GM23338 (cell line): Measurements from ENCODE around the gene CER1. TPM values are rescaled to one million over a fixed set of nuclear protein-coding genes. Genes with fewer than 3 reads are reported as not detected.

Source experiments
- CREB1 ChIP-seq: fragments of 250-450 bp; sonication (Bioruptor Pico); IDR thresholded peaks from 2 replicates; pipeline ENCODE4 v1.5.0; 2020; ENCODE audit warnings: low read depth, mild to moderate bottlenecking, moderate library complexity
- EZH2 ChIP-seq: fragments of 200-600 bp; sonication (generic); IDR thresholded peaks from one replicate; pipeline ENCODE4 v1.8.0; 2017; ENCODE audit warnings: antibody characterized with exemption, mild to moderate bottlenecking, low read depth; ENCODE audit not compliant: unreplicated experiment
- JUNB ChIP-seq: IDR thresholded peaks from one replicate; pipeline ENCODE4 v1.6.1; 2016; ENCODE audit warnings: antibody characterized with exemption; ENCODE audit not compliant: unreplicated experiment
- NANOG ChIP-seq: IDR thresholded peaks from 2 replicates; pipeline ENCODE4 v1.6.1; 2016; ENCODE audit warnings: antibody characterized with exemption, borderline replicate concordance
- POLR2AphosphoS5 ChIP-seq: IDR thresholded peaks from 2 replicates; pipeline ENCODE4 v1.6.1; 2016; ENCODE audit warnings: antibody characterized with exemption, low read depth
- ZNF331 ChIP-seq: fragments of 250-450 bp; sonication (Bioruptor Pico); IDR thresholded peaks from 2 replicates; pipeline ENCODE4 v1.5.0; 2020; ENCODE audit warnings: low read depth, mild to moderate bottlenecking, moderate library complexity
- polyA plus RNA-seq: library from polyadenylated mRNA; unstranded; fragments of >200 nt; fragmentation: Nextera tagmentation; extraction: Ambion mirVana; gene quantifications from 2 replicates; pipeline ENCODE4 v1.2.1, GENCODE V29; 2016
- total RNA-seq: library from RNA; depleted of rRNA; stranded (reverse); fragments of >200 nt; shearing (Covaris generic); gene quantifications from 2 replicates; pipeline ENCODE4 v1.2.3, GENCODE V29; 2014
- TF ChIP-seq, protein P1 (sequence below): fragments of 250-450 bp; sonication (Bioruptor Pico); IDR thresholded peaks from 2 replicates; pipeline ENCODE4 v1.5.0; 2020; ENCODE audit warnings: mild to moderate bottlenecking, moderate library complexity
- TF ChIP-seq, protein P2 (sequence below): IDR thresholded peaks from one replicate; pipeline ENCODE4 v1.6.1; 2018; ENCODE audit warnings: antibody characterized with exemption; ENCODE audit not compliant: unreplicated experiment
- TF ChIP-seq, protein P3 (sequence below): IDR thresholded peaks from 2 replicates; pipeline ENCODE4 v1.6.1; 2016; ENCODE audit warnings: antibody characterized with exemption

Gene CER1
- total and polyA plus RNA-seq, 2 experiments from 2014 or later = 0.73 to 4.4 TPM

DNA sequence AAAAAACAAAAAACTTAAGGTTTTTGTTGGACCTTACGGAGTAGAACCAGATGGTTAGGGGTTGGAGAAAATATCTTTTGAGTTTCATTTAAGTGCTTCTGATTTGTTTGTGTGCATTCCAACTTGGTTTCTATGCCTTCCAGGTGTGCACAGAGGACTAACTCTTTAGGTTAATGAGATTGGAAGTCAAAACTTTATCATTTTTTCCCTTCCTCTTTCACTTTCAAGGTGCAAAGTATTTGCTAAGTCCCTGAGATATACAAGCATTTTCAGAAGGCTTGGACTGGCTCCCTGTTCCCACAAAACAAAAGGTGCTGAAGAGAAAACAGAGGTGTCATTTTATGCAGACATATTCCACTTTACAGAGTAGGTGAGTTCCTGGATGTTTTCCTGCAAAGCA lies 30.3 kb upstream of the CER1 start (continued):
- TF ChIP-seq, protein P1, sequence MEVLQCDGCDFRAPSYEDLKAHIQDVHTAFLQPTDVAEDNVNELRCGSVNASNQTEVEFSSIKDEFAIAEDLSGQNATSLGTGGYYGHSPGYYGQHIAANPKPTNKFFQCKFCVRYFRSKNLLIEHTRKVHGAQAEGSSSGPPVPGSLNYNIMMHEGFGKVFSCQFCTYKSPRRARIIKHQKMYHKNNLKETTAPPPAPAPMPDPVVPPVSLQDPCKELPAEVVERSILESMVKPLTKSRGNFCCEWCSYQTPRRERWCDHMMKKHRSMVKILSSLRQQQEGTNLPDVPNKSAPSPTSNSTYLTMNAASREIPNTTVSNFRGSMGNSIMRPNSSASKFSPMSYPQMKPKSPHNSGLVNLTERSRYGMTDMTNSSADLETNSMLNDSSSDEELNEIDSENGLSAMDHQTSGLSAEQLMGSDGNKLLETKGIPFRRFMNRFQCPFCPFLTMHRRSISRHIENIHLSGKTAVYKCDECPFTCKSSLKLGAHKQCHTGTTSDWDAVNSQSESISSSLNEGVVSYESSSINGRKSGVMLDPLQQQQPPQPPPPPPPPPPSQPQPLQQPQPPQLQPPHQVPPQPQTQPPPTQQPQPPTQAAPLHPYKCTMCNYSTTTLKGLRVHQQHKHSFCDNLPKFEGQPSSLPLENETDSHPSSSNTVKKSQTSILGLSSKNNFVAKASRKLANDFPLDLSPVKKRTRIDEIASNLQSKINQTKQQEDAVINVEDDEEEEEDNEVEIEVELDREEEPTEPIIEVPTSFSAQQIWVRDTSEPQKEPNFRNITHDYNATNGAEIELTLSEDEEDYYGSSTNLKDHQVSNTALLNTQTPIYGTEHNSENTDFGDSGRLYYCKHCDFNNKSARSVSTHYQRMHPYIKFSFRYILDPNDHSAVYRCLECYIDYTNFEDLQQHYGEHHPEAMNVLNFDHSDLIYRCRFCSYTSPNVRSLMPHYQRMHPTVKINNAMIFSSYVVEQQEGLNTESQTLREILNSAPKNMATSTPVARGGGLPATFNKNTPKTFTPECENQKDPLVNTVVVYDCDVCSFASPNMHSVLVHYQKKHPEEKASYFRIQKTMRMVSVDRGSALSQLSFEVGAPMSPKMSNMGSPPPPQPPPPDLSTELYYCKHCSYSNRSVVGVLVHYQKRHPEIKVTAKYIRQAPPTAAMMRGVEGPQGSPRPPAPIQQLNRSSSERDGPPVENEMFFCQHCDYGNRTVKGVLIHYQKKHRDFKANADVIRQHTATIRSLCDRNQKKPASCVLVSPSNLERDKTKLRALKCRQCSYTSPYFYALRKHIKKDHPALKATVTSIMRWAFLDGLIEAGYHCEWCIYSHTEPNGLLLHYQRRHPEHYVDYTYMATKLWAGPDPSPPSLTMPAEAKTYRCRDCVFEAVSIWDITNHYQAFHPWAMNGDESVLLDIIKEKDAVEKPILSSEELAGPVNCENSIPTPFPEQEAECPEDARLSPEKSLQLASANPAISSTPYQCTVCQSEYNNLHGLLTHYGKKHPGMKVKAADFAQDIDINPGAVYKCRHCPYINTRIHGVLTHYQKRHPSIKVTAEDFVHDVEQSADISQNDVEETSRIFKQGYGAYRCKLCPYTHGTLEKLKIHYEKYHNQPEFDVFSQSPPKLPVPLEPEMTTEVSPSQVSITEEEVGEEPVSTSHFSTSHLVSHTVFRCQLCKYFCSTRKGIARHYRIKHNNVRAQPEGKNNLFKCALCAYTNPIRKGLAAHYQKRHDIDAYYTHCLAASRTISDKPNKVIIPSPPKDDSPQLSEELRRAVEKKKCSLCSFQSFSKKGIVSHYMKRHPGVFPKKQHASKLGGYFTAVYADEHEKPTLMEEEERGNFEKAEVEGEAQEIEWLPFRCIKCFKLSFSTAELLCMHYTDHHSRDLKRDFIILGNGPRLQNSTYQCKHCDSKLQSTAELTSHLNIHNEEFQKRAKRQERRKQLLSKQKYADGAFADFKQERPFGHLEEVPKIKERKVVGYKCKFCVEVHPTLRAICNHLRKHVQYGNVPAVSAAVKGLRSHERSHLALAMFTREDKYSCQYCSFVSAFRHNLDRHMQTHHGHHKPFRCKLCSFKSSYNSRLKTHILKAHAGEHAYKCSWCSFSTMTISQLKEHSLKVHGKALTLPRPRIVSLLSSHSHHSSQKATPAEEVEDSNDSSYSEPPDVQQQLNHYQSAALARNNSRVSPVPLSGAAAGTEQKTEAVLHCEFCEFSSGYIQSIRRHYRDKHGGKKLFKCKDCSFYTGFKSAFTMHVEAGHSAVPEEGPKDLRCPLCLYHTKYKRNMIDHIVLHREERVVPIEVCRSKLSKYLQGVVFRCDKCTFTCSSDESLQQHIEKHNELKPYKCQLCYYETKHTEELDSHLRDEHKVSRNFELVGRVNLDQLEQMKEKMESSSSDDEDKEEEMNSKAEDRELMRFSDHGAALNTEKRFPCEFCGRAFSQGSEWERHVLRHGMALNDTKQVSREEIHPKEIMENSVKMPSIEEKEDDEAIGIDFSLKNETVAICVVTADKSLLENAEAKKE (CRISPR knock-in tag) = no peak
- TF ChIP-seq, protein P2, sequence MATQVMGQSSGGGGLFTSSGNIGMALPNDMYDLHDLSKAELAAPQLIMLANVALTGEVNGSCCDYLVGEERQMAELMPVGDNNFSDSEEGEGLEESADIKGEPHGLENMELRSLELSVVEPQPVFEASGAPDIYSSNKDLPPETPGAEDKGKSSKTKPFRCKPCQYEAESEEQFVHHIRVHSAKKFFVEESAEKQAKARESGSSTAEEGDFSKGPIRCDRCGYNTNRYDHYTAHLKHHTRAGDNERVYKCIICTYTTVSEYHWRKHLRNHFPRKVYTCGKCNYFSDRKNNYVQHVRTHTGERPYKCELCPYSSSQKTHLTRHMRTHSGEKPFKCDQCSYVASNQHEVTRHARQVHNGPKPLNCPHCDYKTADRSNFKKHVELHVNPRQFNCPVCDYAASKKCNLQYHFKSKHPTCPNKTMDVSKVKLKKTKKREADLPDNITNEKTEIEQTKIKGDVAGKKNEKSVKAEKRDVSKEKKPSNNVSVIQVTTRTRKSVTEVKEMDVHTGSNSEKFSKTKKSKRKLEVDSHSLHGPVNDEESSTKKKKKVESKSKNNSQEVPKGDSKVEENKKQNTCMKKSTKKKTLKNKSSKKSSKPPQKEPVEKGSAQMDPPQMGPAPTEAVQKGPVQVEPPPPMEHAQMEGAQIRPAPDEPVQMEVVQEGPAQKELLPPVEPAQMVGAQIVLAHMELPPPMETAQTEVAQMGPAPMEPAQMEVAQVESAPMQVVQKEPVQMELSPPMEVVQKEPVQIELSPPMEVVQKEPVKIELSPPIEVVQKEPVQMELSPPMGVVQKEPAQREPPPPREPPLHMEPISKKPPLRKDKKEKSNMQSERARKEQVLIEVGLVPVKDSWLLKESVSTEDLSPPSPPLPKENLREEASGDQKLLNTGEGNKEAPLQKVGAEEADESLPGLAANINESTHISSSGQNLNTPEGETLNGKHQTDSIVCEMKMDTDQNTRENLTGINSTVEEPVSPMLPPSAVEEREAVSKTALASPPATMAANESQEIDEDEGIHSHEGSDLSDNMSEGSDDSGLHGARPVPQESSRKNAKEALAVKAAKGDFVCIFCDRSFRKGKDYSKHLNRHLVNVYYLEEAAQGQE = no peak
- TF ChIP-seq ZNF331 (CRISPR knock-in tag) (no peak), JUNB (no peak), CREB1 (CRISPR knock-in tag) (no peak), NANOG (no peak), EZH2 (no peak), POLR2AphosphoS5 (no peak)
- TF ChIP-seq, protein P3, sequence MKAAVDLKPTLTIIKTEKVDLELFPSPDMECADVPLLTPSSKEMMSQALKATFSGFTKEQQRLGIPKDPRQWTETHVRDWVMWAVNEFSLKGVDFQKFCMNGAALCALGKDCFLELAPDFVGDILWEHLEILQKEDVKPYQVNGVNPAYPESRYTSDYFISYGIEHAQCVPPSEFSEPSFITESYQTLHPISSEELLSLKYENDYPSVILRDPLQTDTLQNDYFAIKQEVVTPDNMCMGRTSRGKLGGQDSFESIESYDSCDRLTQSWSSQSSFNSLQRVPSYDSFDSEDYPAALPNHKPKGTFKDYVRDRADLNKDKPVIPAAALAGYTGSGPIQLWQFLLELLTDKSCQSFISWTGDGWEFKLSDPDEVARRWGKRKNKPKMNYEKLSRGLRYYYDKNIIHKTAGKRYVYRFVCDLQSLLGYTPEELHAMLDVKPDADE = no peak
